NCI-H1092 (cell line): ENCODE measurements around the gene MYH9.
"Not testable (repeated sequence)": the region's sequence is repeated elsewhere in the genome, so short reads cannot be mapped to it uniquely, and the experiment has no call there.

Experiments used
- DNase-seq: peaks from one replicate; lab custom pipeline; 2025; lab: John Stamatoyannopoulos, UW

Gene MYH9

GRCh38 chr22:36413022-36413775 lies 25.4 kb upstream of the MYH9 start:
- DNase-seq = no peak

GRCh38 chr22:36411589-36412258 lies 24.0 kb upstream of the MYH9 start:
- no peak for DNase-seq

GRCh38 chr22:36409911-36410756 lies 22.4 kb upstream of the MYH9 start:
- peak; percentile 93 for DNase-seq

GRCh38 chr22:36409554-36409910 lies 21.8 kb upstream of the MYH9 start:
- DNase-seq = not testable (repeated sequence)

GRCh38 chr22:36409056-36409455 lies 21.3 kb upstream of the MYH9 start:
- DNase-seq = no peak

GRCh38 chr22:36406721-36407120 lies 19.0 kb upstream of the MYH9 start:
- no peak for DNase-seq

GRCh38 chr22:36405671-36406538 lies 18.1 kb upstream of the MYH9 start:
- no peak for DNase-seq

GRCh38 chr22:36405221-36405661 lies 17.5 kb upstream of the MYH9 start:
- no peak for DNase-seq

GRCh38 chr22:36404446-36404845 lies 16.7 kb upstream of the MYH9 start:
- DNase-seq = no peak

GRCh38 chr22:36399472-36399778 lies 11.7 kb upstream of the MYH9 start:
- DNase-seq = no peak

GRCh38 chr22:36398601-36399471 lies 11.1 kb upstream of the MYH9 start:
- no peak for DNase-seq

GRCh38 chr22:36397131-36398093 lies 9.6 kb upstream of the MYH9 start:
- no peak for DNase-seq

- no peak for DNase-seq
These were observed 8.1 kb upstream of the MYH9 start for GRCh38 chr22:36395915-36396314.

GRCh38 chr22:36395055-36395849 lies 7.5 kb upstream of the MYH9 start:
- DNase-seq = no peak

GRCh38 chr22:36391638-36392037 lies 3.9 kb upstream of the MYH9 start:
- no peak for DNase-seq

GRCh38 chr22:36389122-36389521 lies 1.4 kb upstream of the MYH9 start:
- DNase-seq = not testable (repeated sequence)

- no peak for DNase-seq
These were observed 133 bp downstream of the MYH9 start for GRCh38 chr22:36387709-36387958.

GRCh38 chr22:36386900-36387708 lies 663 bp downstream of the MYH9 start:
- DNase-seq = no peak
